Activated CD8-positive, alpha-beta memory T cell treated with anti-CD3 and anti-CD28 coated beads, Interleukin-2, amount 50 U/mL, for 48 hours (primary cell): ENCODE measurements around the gene INPP5F.
"Not testable (repeated sequence)": the region's sequence is repeated elsewhere in the genome, so short reads cannot be mapped to it uniquely, and the experiment has no call there.

Source experiments
- DNase-seq: peaks from one replicate; pipeline ENCODE4 v3.0.0-alpha.2; 2020

The INPP5F gene

GRCh38 chr10:119781498-119781897 is 55.6 kb downstream of the INPP5F start:
- DNase-seq, result no peak

GRCh38 chr10:119782981-119783664 is 57.3 kb downstream of the INPP5F start:
- DNase-seq, result no peak

GRCh38 chr10:119783665-119784027 is 57.8 kb downstream of the INPP5F start:
- no peak for DNase-seq

- DNase-seq, result no peak
These were observed 58.7 kb downstream of the INPP5F start for GRCh38 chr10:119784340-119785067.

GRCh38 chr10:119786117-119786769 is 60.4 kb downstream of the INPP5F start:
- no peak for DNase-seq

- DNase-seq, result not testable (repeated sequence)
These were observed 69.3 kb downstream of the INPP5F start for GRCh38 chr10:119795101-119795500.

- DNase-seq, result no peak
These were observed 70.2 kb downstream of the INPP5F start for GRCh38 chr10:119796039-119796438.

- no peak for DNase-seq
These were observed 75.3 kb downstream of the INPP5F start for GRCh38 chr10:119801176-119801575.

GRCh38 chr10:119801998-119802538 is 76.2 kb downstream of the INPP5F start:
- DNase-seq, result no peak

- DNase-seq, result no peak
These were observed 77.4 kb downstream of the INPP5F start for GRCh38 chr10:119803264-119803663.

GRCh38 chr10:119805702-119806230 is 79.9 kb downstream of the INPP5F start:
- no peak for DNase-seq

GRCh38 chr10:119806334-119807130 is 80.7 kb downstream of the INPP5F start:
- DNase-seq, result no peak

- no peak for DNase-seq
These were observed 82.3 kb downstream of the INPP5F start for GRCh38 chr10:119807960-119808697.

GRCh38 chr10:119811122-119811521 is 85.3 kb downstream of the INPP5F start:
- DNase-seq, result no peak

GRCh38 chr10:119812684-119813083 is 86.8 kb downstream of the INPP5F start:
- no peak for DNase-seq

- DNase-seq, result no peak
These were observed 89.8 kb downstream of the INPP5F start for GRCh38 chr10:119815671-119816070.

- DNase-seq, result no peak
These were observed 92.4 kb downstream of the INPP5F start for GRCh38 chr10:119817991-119818888.

- DNase-seq, result no peak
These were observed 93.0 kb downstream of the INPP5F start for GRCh38 chr10:119818889-119819270.

GRCh38 chr10:119821182-119821581 is 95.3 kb downstream of the INPP5F start:
- DNase-seq, result no peak

- no peak for DNase-seq
These were observed 98.4 kb downstream of the INPP5F start for GRCh38 chr10:119824299-119824698.

- DNase-seq, result no peak
These were observed 100.9 kb downstream of the INPP5F start for GRCh38 chr10:119826771-119827170.
